ENCODE measurements around the gene LIPI. TPM values are rescaled to one million over a fixed set of nuclear protein-coding genes. Genes with fewer than 3 reads are reported as not detected.

Gene LIPI
- total and polyA plus RNA-seq, 2 experiments from 2014 or later: not detected

DNA sequence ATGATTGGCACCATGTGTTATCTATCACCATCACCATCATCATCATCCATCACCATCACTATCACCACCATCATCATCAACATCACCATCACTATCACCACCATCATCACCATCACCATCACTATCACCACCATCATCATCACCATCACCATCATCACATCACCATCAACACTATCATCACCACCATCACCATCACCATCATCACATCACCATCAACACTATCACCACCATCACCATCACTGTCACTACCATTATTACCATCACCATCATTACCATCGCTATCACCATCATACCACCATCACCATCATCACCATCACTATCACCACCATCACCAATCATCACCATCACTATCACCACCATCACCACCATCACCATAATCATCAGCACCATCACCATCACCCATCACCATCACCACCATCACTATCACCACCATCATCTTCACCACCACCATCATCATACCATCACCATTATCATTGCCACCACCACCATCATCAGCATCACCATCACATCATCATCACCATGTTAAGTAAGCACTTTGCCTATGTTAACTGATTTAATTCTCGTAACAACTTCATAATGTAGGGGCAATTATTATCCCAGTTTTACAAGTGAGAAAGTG lies 112.8 kb downstream of the LIPI start:
- 100% methylated on average over 2 of the region's 2 CpGs for WGBS (ENCODE audit: low lambda C conversion rate, missing lambda C conversion rate)
- no peak overlapping the region for H2AFZ ChIP-seq
- DNase-seq (ENCODE audit: low spot score): no peak
- TF ChIP-seq, protein P1, sequence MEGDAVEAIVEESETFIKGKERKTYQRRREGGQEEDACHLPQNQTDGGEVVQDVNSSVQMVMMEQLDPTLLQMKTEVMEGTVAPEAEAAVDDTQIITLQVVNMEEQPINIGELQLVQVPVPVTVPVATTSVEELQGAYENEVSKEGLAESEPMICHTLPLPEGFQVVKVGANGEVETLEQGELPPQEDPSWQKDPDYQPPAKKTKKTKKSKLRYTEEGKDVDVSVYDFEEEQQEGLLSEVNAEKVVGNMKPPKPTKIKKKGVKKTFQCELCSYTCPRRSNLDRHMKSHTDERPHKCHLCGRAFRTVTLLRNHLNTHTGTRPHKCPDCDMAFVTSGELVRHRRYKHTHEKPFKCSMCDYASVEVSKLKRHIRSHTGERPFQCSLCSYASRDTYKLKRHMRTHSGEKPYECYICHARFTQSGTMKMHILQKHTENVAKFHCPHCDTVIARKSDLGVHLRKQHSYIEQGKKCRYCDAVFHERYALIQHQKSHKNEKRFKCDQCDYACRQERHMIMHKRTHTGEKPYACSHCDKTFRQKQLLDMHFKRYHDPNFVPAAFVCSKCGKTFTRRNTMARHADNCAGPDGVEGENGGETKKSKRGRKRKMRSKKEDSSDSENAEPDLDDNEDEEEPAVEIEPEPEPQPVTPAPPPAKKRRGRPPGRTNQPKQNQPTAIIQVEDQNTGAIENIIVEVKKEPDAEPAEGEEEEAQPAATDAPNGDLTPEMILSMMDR (IDR thresholded peaks at IDR 0.05; ENCODE audit: poor library complexity): no peak
- TF ChIP-seq EZH2 (IDR thresholded peaks at IDR 0.05; ENCODE audit: borderline replicate concordance) (no peak), EZH2phosphoT487 (IDR thresholded peaks at IDR 0.05; ENCODE audit: low read depth, severe bottlenecking, unreplicated experiment) (no peak)
- no peak overlapping the region for H3K4me2 ChIP-seq
- no peaks in the 10 kb centered on the region for H3K4me1 ChIP-seq (ENCODE audit: insufficient read depth)
- H3K4me3 ChIP-seq: no peak overlapping the region
- H3K79me2 ChIP-seq: no peaks in the 10 kb centered on the region
- no peaks in the 10 kb centered on the region for H4K20me1 ChIP-seq (ENCODE audit: insufficient read depth, poor library complexity, severe bottlenecking)
- no peak overlapping the region for H3K27ac ChIP-seq
- no peaks in the 10 kb centered on the region for H3K9me2 ChIP-seq (replicated peaks; ENCODE audit: insufficient read depth)
- H3K27me3 ChIP-seq: no peaks in the 10 kb centered on the region
- H3K9me3 ChIP-seq (ENCODE audit: low read depth): no peaks in the 10 kb centered on the region
- no peaks in the 10 kb centered on the region for H3K36me3 ChIP-seq (replicated peaks; ENCODE audit: insufficient read depth, low read depth)

DNA sequence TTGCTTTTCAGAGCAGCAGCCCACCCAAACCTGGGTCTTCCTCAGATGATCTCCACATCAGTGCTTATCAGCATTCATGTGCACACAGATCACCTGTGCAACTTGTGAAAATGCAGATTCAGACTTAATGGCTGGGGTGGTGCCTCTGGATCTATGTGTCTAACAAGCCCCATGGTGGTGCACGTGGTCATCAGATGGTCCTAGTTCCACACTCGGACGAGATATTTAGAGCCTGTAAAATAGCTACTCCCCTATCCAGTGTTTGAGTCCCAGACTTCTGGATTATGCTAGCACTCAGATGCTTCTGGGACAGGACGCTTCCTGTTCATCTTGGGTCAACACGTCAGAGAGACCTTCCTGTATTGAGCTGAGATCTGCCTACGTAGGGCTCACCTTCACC lies 114.2 kb downstream of the LIPI start:
- H3K27me3 ChIP-seq: no peaks in the 10 kb centered on the region
- H3K4me3 ChIP-seq: no peak overlapping the region
- TF ChIP-seq EZH2phosphoT487 (IDR thresholded peaks at IDR 0.05; ENCODE audit: low read depth, severe bottlenecking, unreplicated experiment): no peak
- TF ChIP-seq, protein P1 (IDR thresholded peaks at IDR 0.05; ENCODE audit: poor library complexity): no peak
- no peak for TF ChIP-seq EZH2 (IDR thresholded peaks at IDR 0.05; ENCODE audit: borderline replicate concordance)
- no peak overlapping the region for H3K4me2 ChIP-seq
- no peak for DNase-seq (ENCODE audit: low spot score)
- no peaks in the 10 kb centered on the region for H3K9me3 ChIP-seq (ENCODE audit: low read depth)
- no peaks in the 10 kb centered on the region for H3K79me2 ChIP-seq
- no peaks in the 10 kb centered on the region for H3K4me1 ChIP-seq (ENCODE audit: insufficient read depth)
- no peaks in the 10 kb centered on the region for H3K9me2 ChIP-seq (replicated peaks; ENCODE audit: insufficient read depth)
- no peaks in the 10 kb centered on the region for H4K20me1 ChIP-seq (ENCODE audit: insufficient read depth, poor library complexity, severe bottlenecking)
- H3K36me3 ChIP-seq (replicated peaks; ENCODE audit: insufficient read depth, low read depth): no peaks in the 10 kb centered on the region
- no peak overlapping the region for H3K27ac ChIP-seq
- 94% methylated on average over 6 of the region's 6 CpGs for WGBS (ENCODE audit: low lambda C conversion rate, missing lambda C conversion rate)
- H2AFZ ChIP-seq: no peak overlapping the region

DNA sequence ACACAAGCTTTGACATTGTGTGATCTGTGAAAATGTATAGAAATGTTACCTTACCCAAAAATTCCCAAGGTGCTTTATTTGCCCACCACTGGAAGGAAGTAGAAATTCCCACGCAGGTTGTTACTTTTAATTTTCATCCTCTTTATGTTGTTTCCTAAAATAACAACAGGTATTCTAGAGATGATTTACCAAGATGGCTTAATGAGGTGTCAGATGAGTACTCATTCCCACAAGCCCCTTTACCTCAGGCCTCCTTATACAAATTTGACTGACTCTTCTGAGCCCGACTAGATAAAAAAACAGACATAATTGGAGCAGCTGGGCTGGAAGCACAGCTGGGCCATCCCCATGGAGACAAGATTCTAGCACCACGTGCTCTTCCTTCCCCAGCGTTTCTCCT lies 114.6 kb downstream of the LIPI start:
- Histone ChIP-seq H2AFZ (no peak overlapping the region), H3K27me3 (no peaks in the 10 kb centered on the region), H3K4me3 (no peak overlapping the region), H3K4me1 (ENCODE audit: insufficient read depth) (no peaks in the 10 kb centered on the region), H4K20me1 (ENCODE audit: insufficient read depth, poor library complexity, severe bottlenecking) (no peaks in the 10 kb centered on the region), H3K36me3 (replicated peaks; ENCODE audit: insufficient read depth, low read depth) (no peaks in the 10 kb centered on the region), H3K9me3 (ENCODE audit: low read depth) (no peaks in the 10 kb centered on the region), H3K27ac (no peak overlapping the region), H3K4me2 (no peak overlapping the region), H3K9me2 (replicated peaks; ENCODE audit: insufficient read depth) (no peaks in the 10 kb centered on the region), H3K79me2 (no peaks in the 10 kb centered on the region)
- no peak for DNase-seq (ENCODE audit: low spot score)
- 86% methylated on average over 4 of the region's 4 CpGs for WGBS (ENCODE audit: low lambda C conversion rate, missing lambda C conversion rate)
- TF ChIP-seq EZH2 (IDR thresholded peaks at IDR 0.05; ENCODE audit: borderline replicate concordance): no peak
- TF ChIP-seq, protein P1 (IDR thresholded peaks at IDR 0.05; ENCODE audit: poor library complexity): no peak
- TF ChIP-seq EZH2phosphoT487 (IDR thresholded peaks at IDR 0.05; ENCODE audit: low read depth, severe bottlenecking, unreplicated experiment): no peak
